ACHN (cell line): ENCODE results near the gene EHD4.
A peak's percentile ranks its signal among the peaks of the same experiment; 100 is the strongest.

Experiments
- DNase-seq: peaks from one replicate; pipeline ENCODE4 v3.0.0-alpha.2; 2015
- in situ Hi-C: cut with HindIII; loops from 2 replicates; pipeline ENCODE4 v1.10.0; 2017; ENCODE audit warnings: low sequenced_read_pairs, low pct_ligation_motif_present, low pct_unique_long_range_greater_than_20kb

The EHD4 gene

DNA sequence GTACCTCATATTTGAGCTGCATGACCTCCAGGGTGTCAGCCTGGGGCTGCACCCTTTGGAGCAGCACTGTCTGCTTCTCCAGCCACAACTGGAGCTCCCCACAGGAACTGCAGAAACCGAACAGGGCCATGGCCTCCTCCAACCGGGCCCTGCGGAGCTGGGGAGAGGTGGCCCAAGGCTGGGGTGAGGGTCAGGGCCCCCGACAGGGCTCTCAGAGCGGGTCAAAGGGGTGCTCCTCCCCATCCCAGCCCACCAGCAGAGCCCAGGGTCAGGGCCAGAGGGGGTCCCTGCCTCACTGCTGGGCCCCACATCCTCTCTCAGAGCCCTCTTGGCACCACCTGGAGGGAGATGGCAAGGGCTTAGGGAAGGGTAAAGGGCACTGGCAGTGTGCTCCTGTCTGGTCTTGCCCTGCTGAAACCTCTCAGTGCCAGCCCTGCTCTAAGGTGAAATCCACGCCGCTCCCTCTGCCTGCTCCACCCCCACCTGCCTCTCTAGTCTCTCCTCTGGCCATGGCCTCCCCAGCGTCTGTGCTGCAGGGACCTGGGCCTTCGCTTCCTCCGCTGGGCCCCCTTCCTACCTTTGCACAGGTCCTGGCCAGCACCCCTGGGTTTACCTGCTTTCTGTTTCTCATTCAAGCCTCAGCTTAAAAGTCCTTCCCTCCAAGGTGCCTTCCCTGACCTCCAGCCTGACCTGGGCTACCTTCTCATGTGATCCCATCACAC lies 92.0 kb downstream of the EHD4 start:
- in situ Hi-C loops, result no loop called here
- no peak for DNase-seq

DNA sequence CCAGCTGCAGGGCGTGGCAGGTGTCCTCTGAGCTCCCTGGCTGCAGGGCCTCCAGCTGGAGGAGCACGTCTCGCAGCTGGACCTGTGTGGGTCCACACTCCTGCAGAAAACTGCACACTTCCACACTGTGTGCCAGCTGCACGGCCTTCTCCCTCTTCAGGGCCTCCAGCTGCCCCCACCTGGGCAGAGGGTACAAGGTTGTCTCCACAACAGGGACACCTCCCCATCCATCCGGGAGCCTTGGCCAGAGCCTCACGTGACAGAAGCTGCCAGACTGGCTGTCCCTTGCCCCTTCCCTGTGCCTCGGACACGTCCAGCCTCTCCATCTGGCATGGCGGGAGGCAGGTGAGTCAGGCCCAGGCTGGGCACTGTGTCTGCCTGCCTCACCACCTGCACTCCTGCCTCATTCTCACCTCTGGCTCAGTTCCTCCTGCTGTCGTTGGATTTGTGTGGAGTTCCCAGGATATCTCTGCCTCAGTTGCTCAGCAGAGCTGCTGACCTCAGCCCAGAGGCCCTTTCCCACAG lies 93.0 kb downstream of the EHD4 start:
- no peak for DNase-seq
- in situ Hi-C loops, result no loop called here

DNA sequence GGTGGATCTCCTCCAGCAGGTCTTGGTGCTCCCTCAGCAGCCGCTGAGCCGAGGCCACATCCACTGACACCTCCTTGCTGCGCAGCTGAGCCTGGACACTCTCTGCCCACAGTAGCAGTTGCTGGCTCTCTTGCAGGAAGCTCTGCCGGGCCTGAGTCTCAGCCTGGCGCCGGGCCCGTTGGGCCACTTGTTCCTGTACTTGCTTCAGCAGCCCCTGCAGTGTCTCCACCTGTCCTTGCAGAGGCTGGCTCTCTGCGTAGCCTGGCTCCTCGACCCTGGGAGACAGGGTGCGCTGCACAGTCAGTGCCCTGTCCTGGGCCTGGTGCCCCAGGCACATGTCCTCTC lies 94.0 kb downstream of the EHD4 start:
- no peak for DNase-seq
- in situ Hi-C loops, result no loop called here

DNA sequence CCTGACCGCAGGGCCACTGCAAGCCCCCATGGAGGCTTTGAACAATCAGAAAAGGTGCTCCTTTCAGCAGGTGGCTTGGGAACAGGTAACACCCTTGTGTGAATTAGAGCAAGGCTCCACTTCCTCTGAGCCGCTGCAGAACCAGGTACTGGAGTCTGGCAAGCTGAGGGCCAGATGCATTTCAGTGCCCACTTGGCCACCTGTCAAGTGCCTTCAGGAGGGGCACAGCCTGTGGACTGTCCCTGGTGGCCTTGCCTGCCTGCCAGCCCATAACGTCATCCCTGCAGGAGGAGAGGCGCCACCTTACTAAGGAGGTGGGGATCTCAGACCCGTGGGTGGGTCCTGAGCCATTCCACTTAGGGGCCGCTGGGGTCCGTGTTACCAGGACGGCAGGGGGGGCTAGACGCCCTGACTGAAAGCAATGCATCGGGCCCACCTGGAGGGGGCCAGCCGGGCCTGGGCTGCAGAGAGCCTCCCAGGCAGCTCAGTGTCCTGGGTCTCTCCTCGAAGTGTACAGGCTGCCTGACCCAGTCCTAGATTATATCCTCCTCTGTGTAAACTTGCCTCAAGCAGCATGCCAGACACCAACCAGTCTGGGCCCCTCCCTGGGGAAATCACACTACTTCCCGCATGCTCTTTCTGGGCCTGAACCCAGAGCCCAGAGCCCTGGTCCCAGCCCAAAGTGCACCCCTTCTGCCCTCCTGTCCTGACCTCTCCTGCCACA lies 94.6 kb downstream of the EHD4 start:
- no peak for DNase-seq
- in situ Hi-C loops, result no loop called here

DNA sequence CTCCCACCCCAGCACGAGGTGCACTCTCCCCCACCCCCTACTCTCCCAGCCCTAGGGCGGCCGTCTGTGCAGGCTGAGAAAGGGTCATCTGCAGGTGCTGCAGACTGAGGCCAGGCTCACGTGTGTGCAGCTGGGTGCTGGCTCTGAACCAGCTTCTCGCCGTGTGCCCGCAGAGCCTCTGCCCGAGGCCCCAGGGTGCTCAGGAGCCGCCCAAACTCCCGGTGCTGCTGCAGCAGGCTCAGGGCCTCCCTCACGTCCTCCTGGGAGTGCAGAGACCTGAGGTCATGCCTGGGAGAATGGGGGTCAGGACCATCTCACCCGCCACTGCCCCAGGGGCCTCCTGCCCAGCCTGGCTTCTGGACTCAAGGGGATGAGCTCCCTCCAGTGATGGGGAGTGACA lies 95.7 kb downstream of the EHD4 start:
- no peak for DNase-seq
- in situ Hi-C loops, result no loop called here

DNA sequence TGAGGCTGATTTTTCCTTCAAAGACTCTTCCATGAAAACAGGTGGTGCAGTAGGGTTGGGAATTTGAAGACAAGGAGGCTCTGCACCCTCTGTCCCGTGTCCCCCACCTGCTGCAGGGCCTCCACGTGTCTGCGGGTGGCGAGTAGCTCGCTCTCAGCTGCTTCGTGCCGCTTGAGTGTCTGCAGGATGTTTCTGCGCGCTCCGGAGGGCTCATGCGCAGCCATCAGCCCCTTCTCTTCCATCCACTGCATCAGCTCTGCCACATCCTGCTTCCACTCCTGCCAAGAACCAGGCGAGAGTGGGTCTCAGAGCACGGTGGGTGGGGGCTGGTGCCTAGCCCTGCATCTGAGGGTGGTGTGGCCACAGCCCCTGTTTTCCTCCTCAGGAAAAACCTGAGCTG lies 96.3 kb downstream of the EHD4 start:
- in situ Hi-C loops, result no loop called here

DNA sequence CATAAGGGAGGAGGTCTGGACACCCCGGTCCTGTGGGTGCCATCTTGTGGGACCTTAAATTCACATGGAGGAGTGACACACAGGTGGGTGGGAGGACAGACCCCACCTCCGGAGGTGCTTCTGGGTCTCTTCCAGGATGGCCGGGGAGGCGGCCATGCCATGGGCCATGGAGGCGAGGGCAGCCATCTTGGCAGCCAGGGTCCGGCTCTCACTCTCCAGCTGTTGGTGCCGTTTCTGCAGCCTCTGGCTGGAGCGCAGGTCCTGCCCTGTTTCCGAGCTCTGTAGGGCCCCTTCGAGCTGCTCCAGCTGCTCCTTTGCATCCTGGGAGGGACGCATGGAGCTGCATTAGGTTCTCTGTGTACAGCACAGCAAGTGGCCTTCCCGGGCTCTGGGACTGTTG lies 97.6 kb downstream of the EHD4 start:
- DNase-seq, result no peak
- in situ Hi-C loops, result no loop called here

More for the DNA sequence above, 96.3 kb downstream of the EHD4 start:
- DNase-seq, result no peak

DNA sequence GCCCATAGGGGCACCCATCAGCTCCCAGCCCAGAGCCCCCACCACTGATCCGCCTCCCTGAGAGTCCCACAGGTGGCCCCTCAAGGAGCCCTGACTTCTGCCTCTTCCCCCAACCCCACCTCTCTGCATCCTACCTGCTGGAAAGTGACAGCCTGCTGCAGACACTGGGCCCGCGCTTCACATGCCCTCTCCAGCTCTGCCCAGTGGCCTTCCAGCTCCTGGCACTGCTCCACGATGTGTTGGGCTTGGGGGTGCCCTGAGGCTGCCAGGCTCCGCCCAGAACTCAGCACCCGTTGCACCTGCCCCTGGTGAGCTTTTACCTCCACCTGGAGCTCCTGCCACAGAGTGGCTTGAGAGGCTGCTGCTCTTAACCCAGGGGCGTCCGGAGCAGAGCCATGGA lies 98.6 kb downstream of the EHD4 start:
- in situ Hi-C loops, result no loop called here
- no peak for DNase-seq

DNA sequence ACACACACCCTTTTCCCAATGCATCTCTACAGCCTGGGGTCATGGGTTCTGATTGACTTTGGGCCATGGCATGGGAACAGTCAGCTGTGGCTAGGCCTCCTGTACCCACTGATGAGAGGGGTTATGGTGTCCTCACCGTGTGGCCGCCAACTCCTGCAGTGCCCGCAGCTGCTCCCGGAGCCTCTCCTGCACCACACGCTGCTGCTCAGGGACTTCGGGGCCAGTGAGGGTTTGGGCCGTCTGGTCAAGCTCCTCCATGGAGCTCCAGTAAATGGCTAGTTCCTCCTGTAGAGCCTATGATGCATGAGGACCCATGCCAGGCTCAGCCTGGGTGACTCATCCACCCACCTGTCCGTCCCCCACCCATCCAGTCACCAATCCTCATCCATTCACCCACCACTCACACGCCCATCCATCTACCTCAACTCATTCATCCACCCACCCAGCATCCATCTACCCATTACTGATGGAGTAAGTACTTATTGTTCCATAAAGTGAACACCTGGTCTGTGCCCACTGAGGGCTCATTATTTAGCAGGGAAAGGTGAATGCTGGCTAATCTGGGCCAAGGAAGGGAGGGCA lies 100.1 kb downstream of the EHD4 start:
- no peak for DNase-seq
- in situ Hi-C loops, result no loop called here

DNA sequence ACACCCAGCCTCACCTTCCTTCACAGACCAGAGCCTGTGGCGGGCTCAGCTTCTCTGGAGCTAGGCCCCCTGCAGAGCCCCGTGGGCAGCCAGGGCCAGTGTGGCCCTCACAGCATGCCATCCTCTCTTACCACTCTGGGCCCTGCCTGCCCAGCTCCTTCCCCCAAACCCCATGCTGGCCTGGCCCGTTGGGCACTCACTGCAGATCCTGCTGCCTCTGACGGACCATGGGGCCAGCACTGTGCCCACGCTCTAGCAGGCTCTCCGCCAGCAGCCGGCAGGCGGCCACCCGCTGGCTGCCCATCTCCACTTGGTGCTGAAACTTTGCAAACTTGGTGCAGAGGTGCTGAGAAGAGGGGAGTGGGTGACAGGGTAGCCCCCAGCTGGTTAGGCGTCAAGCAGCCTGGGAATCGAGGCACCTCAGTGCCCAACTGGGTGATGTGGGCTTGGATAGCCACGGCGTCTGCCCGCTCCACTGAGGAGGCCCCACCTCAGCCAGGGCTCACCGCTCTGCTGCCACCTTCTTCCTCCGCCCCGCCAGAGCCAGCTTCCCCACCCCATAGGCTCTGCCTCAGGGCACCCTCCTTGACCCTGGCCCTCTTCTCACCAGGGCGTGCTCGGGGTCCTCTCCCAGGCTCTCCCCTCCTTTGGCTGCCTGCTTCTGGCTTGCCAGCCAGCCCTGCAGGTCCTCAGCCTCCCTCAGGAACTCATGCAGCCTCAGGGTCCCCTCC lies 101.0 kb downstream of the EHD4 start:
- in situ Hi-C loops, result no loop called here
- no peak for DNase-seq

DNA sequence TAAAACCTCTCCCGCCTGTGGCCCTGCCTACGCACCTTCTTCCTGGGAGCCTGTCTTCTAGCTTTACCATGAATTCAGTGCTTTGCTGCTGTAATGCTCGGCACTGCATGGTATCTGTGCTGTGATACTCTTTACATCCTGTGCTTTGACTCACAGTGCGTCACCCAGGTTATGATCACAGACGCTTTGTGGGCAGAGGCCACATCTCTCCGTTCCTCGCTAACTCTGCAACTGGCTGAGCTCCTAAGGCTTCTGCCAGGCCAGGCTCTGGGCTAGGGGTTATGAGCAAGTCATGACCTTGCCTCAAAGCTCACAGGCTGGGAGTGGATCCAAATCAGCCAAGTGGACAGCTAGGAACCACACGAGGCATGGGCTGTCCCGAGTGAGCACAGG lies 101.7 kb downstream of the EHD4 start:
- DNase-seq, result peak; percentile 88
- in situ Hi-C loops, result no loop called here

DNA sequence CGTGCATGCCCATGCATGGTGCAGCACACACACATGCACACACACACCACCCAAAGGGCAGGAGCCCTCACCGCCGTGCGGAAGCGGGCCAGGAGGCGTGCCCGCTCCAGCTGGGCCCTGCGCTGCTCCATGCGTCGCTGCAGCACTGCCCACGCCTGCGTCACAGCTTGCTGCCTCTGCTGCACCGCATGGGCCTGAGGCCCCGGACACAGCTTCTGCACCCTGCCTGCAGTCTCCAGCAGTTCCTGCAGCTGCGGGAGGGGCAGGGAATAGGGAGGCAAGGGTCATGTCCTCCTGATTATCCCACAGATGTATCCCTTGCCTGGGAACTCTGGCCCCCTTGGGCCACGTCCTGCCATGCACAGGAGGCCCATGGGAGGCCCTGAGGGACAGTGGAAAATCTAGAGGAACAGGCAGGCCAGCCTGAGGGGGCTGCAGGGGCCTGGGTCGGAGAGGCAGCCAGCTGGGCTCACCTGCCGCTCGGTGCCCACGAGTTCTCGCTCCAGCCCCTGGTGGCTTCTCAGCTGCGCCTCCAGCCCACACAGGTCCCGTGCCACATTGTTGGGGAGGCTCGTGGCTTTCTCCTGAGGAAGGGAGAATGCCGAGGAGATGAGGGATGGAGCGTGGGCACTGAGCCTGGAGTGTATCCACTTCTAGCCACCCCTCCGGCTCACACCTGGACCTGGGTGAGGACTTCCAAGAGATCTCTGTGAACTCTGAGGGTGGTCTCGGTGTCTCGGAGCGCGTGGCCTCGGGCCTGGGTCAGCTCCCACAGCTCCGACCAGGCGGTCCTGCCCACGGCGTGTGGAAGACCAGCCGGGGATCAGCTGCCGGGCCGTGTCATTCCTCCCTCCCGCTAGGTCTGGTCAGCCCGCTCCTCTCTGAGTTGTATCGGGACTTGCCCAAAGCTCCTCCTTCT lies 102.3 kb downstream of the EHD4 start:
- in situ Hi-C loops, result no loop called here
- no peak for DNase-seq

DNA sequence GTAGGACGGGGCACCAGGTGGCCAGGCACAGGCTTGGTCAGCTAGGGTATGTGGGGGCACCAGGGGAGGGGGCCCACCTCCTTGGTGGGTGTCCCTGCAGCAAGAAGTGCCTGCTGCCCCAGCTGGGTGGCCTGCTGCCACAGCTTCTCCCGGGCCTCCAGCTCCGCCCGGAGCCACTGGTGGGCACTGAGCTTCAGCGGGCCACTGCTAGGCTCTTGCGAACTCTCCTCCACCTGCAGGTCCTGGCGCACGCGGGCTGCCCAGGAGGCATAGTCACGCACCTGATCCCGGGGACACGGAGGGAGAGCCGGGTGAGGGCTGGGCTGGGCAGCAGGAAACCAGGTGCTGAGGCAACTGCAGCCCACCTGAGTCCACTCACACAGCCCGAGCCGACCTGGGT lies 104.0 kb downstream of the EHD4 start:
- no peak for DNase-seq
- in situ Hi-C loops, result no loop called here

DNA sequence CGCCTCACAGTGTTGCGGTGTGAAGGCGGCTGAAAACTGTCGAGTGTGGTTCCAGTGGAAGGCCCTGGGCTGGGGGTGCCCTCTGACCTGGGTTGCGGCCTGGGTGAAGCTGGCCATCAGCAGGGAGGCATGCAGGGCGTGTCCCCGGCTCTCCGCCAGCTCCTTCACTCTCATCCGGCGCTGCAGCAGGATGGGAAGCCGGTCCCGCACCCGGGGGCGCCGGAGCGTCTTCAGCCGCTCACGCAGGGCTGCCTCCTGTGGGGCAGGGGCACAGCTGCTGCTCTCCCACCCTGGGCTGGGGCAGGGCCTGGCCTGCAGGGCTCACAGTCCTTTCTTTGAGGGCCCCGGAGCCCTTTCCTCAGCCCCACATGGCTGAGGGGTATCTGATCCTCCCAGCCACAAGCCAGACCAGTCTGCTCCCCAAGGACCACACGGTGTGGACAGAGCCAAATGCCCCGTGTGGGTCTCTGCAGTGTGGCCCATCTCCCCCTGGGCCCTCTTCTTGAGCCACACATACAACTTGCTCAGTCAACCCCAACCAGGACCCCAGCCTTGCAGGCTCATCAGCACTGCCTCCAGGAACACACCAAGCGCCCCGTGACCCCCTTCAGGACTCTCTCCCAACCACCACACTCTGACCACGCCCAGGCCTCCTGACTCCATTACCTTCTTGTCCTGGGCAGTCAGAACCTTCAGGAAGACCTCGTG lies 105.3 kb downstream of the EHD4 start:
- in situ Hi-C loops, result no loop called here
- DNase-seq, result no peak

DNA sequence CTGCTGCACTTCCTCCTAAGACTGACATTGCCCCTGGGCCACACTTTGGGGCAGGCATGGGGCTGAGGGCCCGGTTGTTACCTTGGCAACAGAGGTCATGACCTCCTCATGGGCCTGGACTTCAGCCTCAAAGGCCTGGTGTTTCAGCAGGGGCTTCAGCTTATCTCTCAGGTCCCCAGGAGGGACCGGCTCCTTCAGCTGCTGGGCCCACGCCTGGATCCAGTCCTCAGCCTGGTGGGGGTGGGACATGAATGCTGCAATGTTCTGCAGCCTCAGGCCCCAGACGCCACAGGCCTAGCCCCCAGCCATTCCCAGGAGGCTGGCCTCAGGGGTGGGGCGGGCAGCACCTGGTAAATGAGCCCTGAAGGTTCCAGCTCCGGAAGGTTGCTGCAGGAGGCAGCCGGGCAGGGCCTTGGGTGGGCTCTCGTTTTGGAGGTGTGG lies 106.1 kb downstream of the EHD4 start:
- in situ Hi-C loops, result no loop called here
- DNase-seq, result no peak

DNA sequence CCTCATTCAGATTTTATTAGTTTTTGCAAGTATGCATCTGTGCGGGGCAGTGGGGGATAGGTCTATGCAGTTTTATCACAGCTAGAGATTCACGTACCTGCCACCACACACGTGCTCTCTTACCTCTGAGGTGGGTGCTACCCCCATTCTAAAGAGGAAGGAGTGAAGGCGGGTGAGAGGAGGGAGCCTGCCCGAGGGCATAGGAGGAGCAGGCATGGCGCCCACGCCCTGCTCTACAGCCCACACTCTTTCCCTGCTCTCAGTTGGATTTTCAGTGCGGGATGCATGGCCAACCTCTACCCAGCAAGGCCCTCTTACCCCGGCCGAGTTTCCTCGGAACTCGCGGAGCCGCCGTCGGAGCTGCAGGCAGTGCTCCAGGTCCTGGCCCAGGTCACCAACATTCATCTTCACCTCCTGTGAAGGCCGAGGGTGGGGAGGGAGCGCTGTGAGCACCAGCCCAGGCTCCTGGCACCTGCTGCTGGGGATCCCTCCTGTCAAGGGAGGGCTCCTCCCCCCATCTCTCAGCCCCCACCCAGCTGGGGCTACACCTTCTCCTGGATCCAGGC lies 106.8 kb downstream of the EHD4 start:
- DNase-seq, result no peak
- in situ Hi-C loops, result no loop called here

DNA sequence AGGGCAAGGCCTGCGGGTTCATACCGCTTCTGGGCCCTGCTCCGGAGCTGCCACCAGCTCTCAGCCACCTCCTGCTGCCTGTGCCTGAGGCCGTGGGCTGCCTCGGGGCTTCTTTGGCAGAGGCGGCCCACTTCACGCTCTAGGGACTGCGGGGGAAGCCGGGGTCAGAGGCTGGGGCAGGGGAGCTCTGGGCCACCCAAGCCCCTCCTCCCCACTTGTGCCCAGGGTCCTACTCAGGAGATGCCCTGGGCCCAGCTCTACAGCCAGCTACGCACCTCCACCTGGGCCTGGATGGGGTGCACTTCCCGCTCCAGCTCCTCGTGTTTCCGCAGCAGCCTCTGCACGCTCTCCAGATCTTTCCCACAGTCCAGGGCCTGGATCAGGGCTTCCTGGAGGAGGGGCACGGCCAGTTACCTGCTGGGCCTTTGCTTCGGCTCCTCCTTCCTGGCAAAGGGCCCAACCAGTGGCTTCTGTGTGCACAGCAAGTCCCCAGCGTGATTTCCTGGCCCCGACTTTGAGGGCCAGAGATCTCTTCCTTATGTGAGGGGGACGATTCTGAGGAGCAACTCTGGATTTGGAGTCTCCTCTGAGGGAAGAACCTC lies 109.7 kb downstream of the EHD4 start:
- no peak for DNase-seq

More for the DNA sequence above, 109.7 kb downstream of the EHD4 start:
- in situ Hi-C loops, result no loop called here
